HepG2 (cell line): Measurements from ENCODE around the gene SRGAP3. TPM values are rescaled to one million over a fixed set of nuclear protein-coding genes. Genes with fewer than 3 reads are reported as not detected.

ENCODE experiments used
- ATAC-seq: fragments of 200-7000 bp; cut with Tn5 transposase; 3 replicates; pipeline ENCODE4 v1.9.1; 2020; ENCODE audit warnings: mild to moderate bottlenecking, moderate library complexity
- BruUV-seq: library from RNA; stranded (reverse); fragments of 400-500 nt; replicated peaks from 2 replicates; lab custom pipeline; 2021; lab: Mats Ljungman, UMichigan
- CTCF ChIA-PET: fragments of 300-600 bp; formaldehyde crosslinking; extraction: SDS; loops from one replicate; lab custom pipeline; 2021; ENCODE audit warnings: low total read pairs, inconsistent platforms, low intra/inter-chr PET ratio; lab: Yijun Ruan, JAX
- POLR2A ChIA-PET: fragments of 350-600 bp; sonication (Branson Sonifier 250); formaldehyde crosslinking; loops from one replicate; lab custom pipeline; 2020; ENCODE audit warnings: antibody characterized with exemption, inconsistent platforms; lab: Yijun Ruan, JAX
- DNase-seq: peaks from one replicate; pipeline ENCODE4 v3.0.0-alpha.2; 2015; ENCODE audit warnings: low spot score
- FAIRE-seq: peaks from 3 replicates; lab custom pipeline; 2011; peaks lifted over from hg19 to GRCh38; lab: Jason Lieb, UNC
- H2AFZ ChIP-seq: one replicate; pipeline ENCODE4 v1.6.1; 2011; ENCODE audit warnings: low read length, inconsistent platforms
- H3K27ac ChIP-seq: fragments of 300-600 bp; 3 replicates; pipeline ENCODE4 v1.8.0; 2011; ENCODE audit warnings: mixed run types, mild to moderate bottlenecking, mixed read lengths, low read length, inconsistent platforms; ENCODE audit not compliant: insufficient read depth; ENCODE audit errors: extremely low read length
- H3K27me3 ChIP-seq, 2 experiments: fragments of 200-600 bp in 1 of 2; 2 replicates in 1 of 2; 3 replicates in 1 of 2; pipeline versions ENCODE4 v1.6.0 to v1.8.0; 2011; ENCODE audit warnings: low read length in 2 of 2, mild to moderate bottlenecking in 2 of 2, moderate library complexity in 2 of 2, inconsistent platforms in 1 of 2; ENCODE audit not compliant: insufficient read depth in 2 of 2, control insufficient read depth in 1 of 2
- H3K36me3 ChIP-seq, 2 experiments: fragments of 200-600 bp in 1 of 2; replicated peaks in 1 of 2; 2 replicates in 1 of 2; 3 replicates in 1 of 2; pipeline versions ENCODE4 v1.5.1 to v1.8.0; 2011; ENCODE audit warnings: low read length in 2 of 2, inconsistent platforms in 1 of 2; ENCODE audit not compliant: insufficient read depth in 2 of 2, control insufficient read depth in 1 of 2
- H3K4me1 ChIP-seq: 2 replicates; pipeline ENCODE4 v1.5.1; 2012; ENCODE audit warnings: low read length, inconsistent platforms; ENCODE audit not compliant: insufficient read depth
- H3K4me2 ChIP-seq: 2 replicates; pipeline ENCODE4 v1.6.0; 2011; ENCODE audit warnings: low read depth, low read length, inconsistent platforms
- H3K4me3 ChIP-seq, 3 experiments: fragments of 200-600 bp in 1 of 3; sonication (generic), shearing (Covaris generic) in 1 of 3; replicated peaks in 1 of 3; 2 replicates each; pipeline ENCODE4 v1.5.1; 2011 to 2016; ENCODE audit warnings: low read length in 3 of 3, inconsistent platforms in 2 of 3, low read depth in 2 of 3, mild to moderate bottlenecking in 2 of 3, control low read depth in 1 of 3, mixed read lengths in 1 of 3; ENCODE audit not compliant: insufficient read depth in 1 of 3
- H3K79me2 ChIP-seq: one replicate; pipeline ENCODE4 v1.6.1; 2011; ENCODE audit warnings: low read length, inconsistent platforms; ENCODE audit not compliant: insufficient read depth
- H3K9ac ChIP-seq: 2 replicates; pipeline ENCODE4 v1.6.0; 2011; ENCODE audit warnings: mild to moderate bottlenecking, low read depth, low read length, inconsistent platforms; ENCODE audit not compliant: insufficient read depth
- H3K9me3 ChIP-seq: 2 replicates; pipeline ENCODE4 v1.5.1; 2012; ENCODE audit warnings: mild to moderate bottlenecking, low read length
- H4K20me1 ChIP-seq: 2 replicates; pipeline ENCODE4 v1.6.0; 2011; ENCODE audit warnings: inconsistent platforms, mild to moderate bottlenecking, low read length, moderate library complexity; ENCODE audit not compliant: insufficient read depth
- ATF1 ChIP-seq: IDR thresholded peaks from 2 replicates; pipeline ENCODE4 v1.6.1; 2016; ENCODE audit warnings: mild to moderate bottlenecking, control low read depth
- BHLHE40 ChIP-seq: IDR thresholded peaks from 2 replicates; pipeline ENCODE4 v1.6.1; 2011; ENCODE audit warnings: low read length, improper control_type of control experiment
- HDAC1 ChIP-seq: sonication (generic); formaldehyde crosslinking; IDR thresholded peaks from 2 replicates; pipeline ENCODE4 v1.5.1; 2020; ENCODE audit warnings: mild to moderate bottlenecking, missing genetic modification reagents
- KLF11 ChIP-seq: IDR thresholded peaks from 2 replicates; pipeline ENCODE4 v1.6.1; 2016; ENCODE audit warnings: missing compliant biosample characterization
- POLR2AphosphoS2 ChIP-seq: IDR thresholded peaks from 2 replicates; pipeline ENCODE4 v1.6.1; 2011; ENCODE audit warnings: low read depth, low read length, improper control_type of control experiment
- TP53 ChIP-seq: sonication (generic); formaldehyde crosslinking; conservative IDR thresholded peaks from 2 replicates; pipeline ENCODE4 v1.4.0; 2020; ENCODE audit warnings: missing genetic modification reagents
- ZFP82 ChIP-seq: sonication (generic); formaldehyde crosslinking; IDR thresholded peaks from 2 replicates; pipeline ENCODE4 v1.5.1; 2020; ENCODE audit warnings: mild to moderate bottlenecking, missing genetic modification reagents, borderline replicate concordance
- ZNF329 ChIP-seq: sonication (generic); formaldehyde crosslinking; IDR thresholded peaks from 2 replicates; pipeline ENCODE4 v1.9.0; 2021; ENCODE audit warnings: low read depth, mild to moderate bottlenecking, missing genetic modification reagents
- ZNF460 ChIP-seq: sonication (generic); formaldehyde crosslinking; IDR thresholded peaks from 2 replicates; pipeline ENCODE4 v1.5.1; 2020; ENCODE audit warnings: missing genetic modification reagents, mild to moderate bottlenecking, borderline replicate concordance
- ZNF569 ChIP-seq: sonication (generic); formaldehyde crosslinking; IDR thresholded peaks from 2 replicates; pipeline ENCODE4 v1.5.0; 2020; ENCODE audit warnings: mild to moderate bottlenecking, missing genetic modification reagents, moderate library complexity, borderline replicate concordance
- whole genome bisulfite sequencing: methylation state at CpG from one replicate; pipeline ENCODE4 v1.1.6; 2017; ENCODE audit warnings: low lambda C conversion rate; 5-methylcytosine and 5-hydroxymethylcytosine counted together
- in situ Hi-C: cut with HindIII; loops from 2 replicates; pipeline ENCODE4 v1.10.0; 2017; ENCODE audit warnings: low pct_unique_long_range_greater_than_20kb; ENCODE audit not compliant: extremely low pct_ligation_motif_present
- intact Hi-C: fragments of 100-400 bp; cut with micrococcal nuclease; formaldehyde crosslinking; loops from one replicate; pipeline ENCODE4 v1.10.0; 2022; ENCODE audit not compliant: unreplicated experiment
- polyA plus RNA-seq, 8 experiments: library from polyadenylated mRNA; depleted of rRNA in 3 of 8; stranded (reverse) in 7 of 8; unstranded in 1 of 8; fragments of >200 nt; fragmentation: Illumina TruSeq in 4 of 8; extraction: Trizol in 4 of 8; gene quantifications; 2 replicates each; pipeline versions ENCODE4 v1.2.1 to v1.2.3, GENCODE V29; 2011 to 2016; ENCODE audit warnings: low read depth in 4 of 8, missing spikeins in 1 of 8, mixed read lengths in 1 of 8; ENCODE audit not compliant: insufficient read depth in 1 of 8
- total RNA-seq, 5 experiments: library from RNA; depleted of rRNA; stranded (reverse); fragments of >200 nt; fragmentation: Illumina TruSeq; extraction: Trizol; gene quantifications; 2 replicates each; pipeline ENCODE4 v1.2.3, GENCODE V29; 2016; ENCODE audit warnings: low read depth in 1 of 5
- TF ChIP-seq, protein P1 (sequence below), 2 experiments: IDR thresholded peaks; 2 replicates each; pipeline ENCODE4 v1.6.1; 2011 to 2012; ENCODE audit warnings: low read length in 2 of 2, borderline replicate concordance in 1 of 2, low read depth in 1 of 2, mild to moderate bottlenecking in 1 of 2, moderate library complexity in 1 of 2
- TF ChIP-seq, protein P2 (sequence below): sonication (generic); formaldehyde crosslinking; IDR thresholded peaks from 2 replicates; pipeline ENCODE4 v1.9.0; 2021; ENCODE audit warnings: mild to moderate bottlenecking, missing genetic modification reagents

Gene SRGAP3
- total and polyA plus RNA-seq, 2 of the 13 experiments (the other 11 are each of a cell fraction or from before 2014, with no cell fraction given): 1.2 to 1.4 TPM

DNA sequence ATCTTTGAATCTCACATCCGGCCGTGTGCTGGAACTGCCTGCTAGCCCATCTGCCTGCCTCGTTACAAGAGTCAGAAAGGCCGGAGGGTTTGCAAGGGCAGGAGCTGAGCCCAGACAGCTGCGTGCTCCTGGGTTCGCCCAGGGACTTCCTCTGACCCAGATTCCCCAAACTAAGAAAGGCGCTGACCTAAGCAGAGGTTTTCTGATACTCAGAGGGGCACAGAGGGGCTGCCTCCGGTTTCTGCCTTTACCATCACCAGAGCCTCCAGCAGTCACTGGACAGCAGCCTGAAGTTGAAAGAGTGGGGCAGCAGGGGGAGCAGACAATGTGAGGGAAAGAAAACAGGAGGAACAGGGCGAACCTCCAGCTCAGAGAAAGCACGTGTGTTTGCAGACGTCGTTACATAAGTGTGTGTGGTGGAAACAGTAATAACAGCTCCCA, 252.7 kb downstream of the SRGAP3 start (continued):
- TF ChIP-seq, protein P1, sequence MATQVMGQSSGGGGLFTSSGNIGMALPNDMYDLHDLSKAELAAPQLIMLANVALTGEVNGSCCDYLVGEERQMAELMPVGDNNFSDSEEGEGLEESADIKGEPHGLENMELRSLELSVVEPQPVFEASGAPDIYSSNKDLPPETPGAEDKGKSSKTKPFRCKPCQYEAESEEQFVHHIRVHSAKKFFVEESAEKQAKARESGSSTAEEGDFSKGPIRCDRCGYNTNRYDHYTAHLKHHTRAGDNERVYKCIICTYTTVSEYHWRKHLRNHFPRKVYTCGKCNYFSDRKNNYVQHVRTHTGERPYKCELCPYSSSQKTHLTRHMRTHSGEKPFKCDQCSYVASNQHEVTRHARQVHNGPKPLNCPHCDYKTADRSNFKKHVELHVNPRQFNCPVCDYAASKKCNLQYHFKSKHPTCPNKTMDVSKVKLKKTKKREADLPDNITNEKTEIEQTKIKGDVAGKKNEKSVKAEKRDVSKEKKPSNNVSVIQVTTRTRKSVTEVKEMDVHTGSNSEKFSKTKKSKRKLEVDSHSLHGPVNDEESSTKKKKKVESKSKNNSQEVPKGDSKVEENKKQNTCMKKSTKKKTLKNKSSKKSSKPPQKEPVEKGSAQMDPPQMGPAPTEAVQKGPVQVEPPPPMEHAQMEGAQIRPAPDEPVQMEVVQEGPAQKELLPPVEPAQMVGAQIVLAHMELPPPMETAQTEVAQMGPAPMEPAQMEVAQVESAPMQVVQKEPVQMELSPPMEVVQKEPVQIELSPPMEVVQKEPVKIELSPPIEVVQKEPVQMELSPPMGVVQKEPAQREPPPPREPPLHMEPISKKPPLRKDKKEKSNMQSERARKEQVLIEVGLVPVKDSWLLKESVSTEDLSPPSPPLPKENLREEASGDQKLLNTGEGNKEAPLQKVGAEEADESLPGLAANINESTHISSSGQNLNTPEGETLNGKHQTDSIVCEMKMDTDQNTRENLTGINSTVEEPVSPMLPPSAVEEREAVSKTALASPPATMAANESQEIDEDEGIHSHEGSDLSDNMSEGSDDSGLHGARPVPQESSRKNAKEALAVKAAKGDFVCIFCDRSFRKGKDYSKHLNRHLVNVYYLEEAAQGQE (IDR thresholded peaks at IDR 0.05; ENCODE audit: borderline replicate concordance in 1 of 2, low read depth in 1 of 2, low read length in 2 of 2): 0 out of 4 replicates have a peak, but pooled peaks of 1 of the 2 experiments have one; percentile 38
- no peak for TF ChIP-seq ZNF569
- peak; percentile 58 for TF ChIP-seq BHLHE40
- TF ChIP-seq ATF1: no peak
- TF ChIP-seq TP53 (CRISPR knock-in tag): no peak
- TF ChIP-seq, all 625 proteins: peak for 19

DNA sequence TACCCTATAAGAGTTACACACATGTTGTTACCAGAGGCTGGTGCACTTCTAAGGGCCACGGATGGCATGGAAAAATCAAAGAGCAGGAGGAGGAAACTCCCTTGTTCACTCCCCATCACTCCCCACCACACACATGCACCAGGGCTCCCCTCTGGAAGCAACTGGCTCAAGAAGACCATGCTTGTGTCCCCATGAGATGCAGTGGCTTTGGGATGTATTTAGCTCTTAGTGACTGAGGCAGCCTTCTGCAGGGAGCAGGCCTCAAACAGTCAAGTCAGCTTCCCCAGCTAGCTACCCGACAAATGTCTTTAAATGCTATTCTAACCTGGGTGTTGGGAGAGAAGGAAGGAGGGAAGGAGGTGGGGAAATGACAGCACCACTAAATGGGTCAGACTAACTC, 253.2 kb downstream of the SRGAP3 start:
- BruUV-seq: no TSS peak
- no peaks in the 10 kb centered on the region for H3K79me2 ChIP-seq
- H3K9me3 ChIP-seq: no peaks in the 10 kb centered on the region
- H3K4me3 ChIP-seq: no peak overlapping the region
- intact Hi-C loops: no loop called here
- H4K20me1 ChIP-seq: no peaks in the 10 kb centered on the region
- no peak overlapping the region for H2AFZ ChIP-seq
- ATAC-seq (no peak), FAIRE-seq (no peak), DNase-seq (no peak)
- H3K4me1 ChIP-seq: peaks cover 8% of the 10 kb centered on the region; the same call in 1 of the 2 replicates
- H3K27ac ChIP-seq: no peak overlapping the region
- H3K9ac ChIP-seq: no peak overlapping the region
- no peak overlapping the region for H3K4me2 ChIP-seq
- no peaks in the 10 kb centered on the region for H3K36me3 ChIP-seq
- ChIA-PET POLR2A (no interaction called here), CTCF (interaction anchor here (1.4 to 1.8 kb wide), 2 partner anchors 71 to 306 kb away, joined by 5 read pairs; no protein-coding TSS in a partner anchor)
- in situ Hi-C loops: no loop called here
- 29% methylated on average over 2 of the region's 2 CpGs for WGBS
- peaks cover 0 to 11% of the 10 kb centered on the region in 2 experiments; a peak in 2 of 5 replicates for H3K27me3 ChIP-seq
- TF ChIP-seq KLF11 (CRISPR knock-in tag) (no peak), POLR2AphosphoS2 (no peak), HDAC1 (CRISPR knock-in tag) (no peak), ZFP82 (CRISPR knock-in tag) (no peak), ZNF460 (CRISPR knock-in tag) (no peak), ZNF329 (no peak)
- TF ChIP-seq, protein P2, sequence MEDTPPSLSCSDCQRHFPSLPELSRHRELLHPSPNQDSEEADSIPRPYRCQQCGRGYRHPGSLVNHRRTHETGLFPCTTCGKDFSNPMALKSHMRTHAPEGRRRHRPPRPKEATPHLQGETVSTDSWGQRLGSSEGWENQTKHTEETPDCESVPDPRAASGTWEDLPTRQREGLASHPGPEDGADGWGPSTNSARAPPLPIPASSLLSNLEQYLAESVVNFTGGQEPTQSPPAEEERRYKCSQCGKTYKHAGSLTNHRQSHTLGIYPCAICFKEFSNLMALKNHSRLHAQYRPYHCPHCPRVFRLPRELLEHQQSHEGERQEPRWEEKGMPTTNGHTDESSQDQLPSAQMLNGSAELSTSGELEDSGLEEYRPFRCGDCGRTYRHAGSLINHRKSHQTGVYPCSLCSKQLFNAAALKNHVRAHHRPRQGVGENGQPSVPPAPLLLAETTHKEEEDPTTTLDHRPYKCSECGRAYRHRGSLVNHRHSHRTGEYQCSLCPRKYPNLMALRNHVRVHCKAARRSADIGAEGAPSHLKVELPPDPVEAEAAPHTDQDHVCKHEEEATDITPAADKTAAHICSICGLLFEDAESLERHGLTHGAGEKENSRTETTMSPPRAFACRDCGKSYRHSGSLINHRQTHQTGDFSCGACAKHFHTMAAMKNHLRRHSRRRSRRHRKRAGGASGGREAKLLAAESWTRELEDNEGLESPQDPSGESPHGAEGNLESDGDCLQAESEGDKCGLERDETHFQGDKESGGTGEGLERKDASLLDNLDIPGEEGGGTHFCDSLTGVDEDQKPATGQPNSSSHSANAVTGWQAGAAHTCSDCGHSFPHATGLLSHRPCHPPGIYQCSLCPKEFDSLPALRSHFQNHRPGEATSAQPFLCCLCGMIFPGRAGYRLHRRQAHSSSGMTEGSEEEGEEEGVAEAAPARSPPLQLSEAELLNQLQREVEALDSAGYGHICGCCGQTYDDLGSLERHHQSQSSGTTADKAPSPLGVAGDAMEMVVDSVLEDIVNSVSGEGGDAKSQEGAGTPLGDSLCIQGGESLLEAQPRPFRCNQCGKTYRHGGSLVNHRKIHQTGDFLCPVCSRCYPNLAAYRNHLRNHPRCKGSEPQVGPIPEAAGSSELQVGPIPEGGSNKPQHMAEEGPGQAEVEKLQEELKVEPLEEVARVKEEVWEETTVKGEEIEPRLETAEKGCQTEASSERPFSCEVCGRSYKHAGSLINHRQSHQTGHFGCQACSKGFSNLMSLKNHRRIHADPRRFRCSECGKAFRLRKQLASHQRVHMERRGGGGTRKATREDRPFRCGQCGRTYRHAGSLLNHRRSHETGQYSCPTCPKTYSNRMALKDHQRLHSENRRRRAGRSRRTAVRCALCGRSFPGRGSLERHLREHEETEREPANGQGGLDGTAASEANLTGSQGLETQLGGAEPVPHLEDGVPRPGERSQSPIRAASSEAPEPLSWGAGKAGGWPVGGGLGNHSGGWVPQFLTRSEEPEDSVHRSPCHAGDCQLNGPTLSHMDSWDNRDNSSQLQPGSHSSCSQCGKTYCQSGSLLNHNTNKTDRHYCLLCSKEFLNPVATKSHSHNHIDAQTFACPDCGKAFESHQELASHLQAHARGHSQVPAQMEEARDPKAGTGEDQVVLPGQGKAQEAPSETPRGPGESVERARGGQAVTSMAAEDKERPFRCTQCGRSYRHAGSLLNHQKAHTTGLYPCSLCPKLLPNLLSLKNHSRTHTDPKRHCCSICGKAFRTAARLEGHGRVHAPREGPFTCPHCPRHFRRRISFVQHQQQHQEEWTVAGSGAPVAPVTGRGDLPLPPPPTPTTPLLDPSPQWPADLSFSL (CRISPR knock-in tag): no peak
